ENCODE measurements around the gene ZNF638.

GRCh38 chr2:71460595-71461303 lies 129.2 kb downstream of the ZNF638 start:
- TF ChIP-seq CTCF (IDR thresholded peaks at IDR 0.05) (no peak), POLR2A (IDR thresholded peaks at IDR 0.05) (no peak)
